Measurements from ENCODE around the gene C2orf42. TPM values are rescaled to one million over a fixed set of nuclear protein-coding genes. Genes with fewer than 3 reads are reported as not detected.
"Not testable (repeated sequence)": the region's sequence is repeated elsewhere in the genome, so short reads cannot be mapped to it uniquely, and the experiment has no call there.

The C2orf42 gene
- total RNA-seq, 1 donor from 2014 or later = 9.9 TPM

- no peak for DNase-seq (ENCODE audit: low read depth in 2 of 2)
These were observed 17.3 kb downstream of the C2orf42 start for GRCh38 chr2:70173520-70173919.

GRCh38 chr2:70169654-70170245 is 21.1 kb downstream of the C2orf42 start:
- DNase-seq (ENCODE audit: low read depth in 2 of 2) = not testable (repeated sequence)

GRCh38 chr2:70161069-70161534 is 29.7 kb downstream of the C2orf42 start:
- peak; percentile 41 to 57 for DNase-seq (ENCODE audit: low read depth in 2 of 2)

- no peak for DNase-seq (ENCODE audit: low read depth in 2 of 2)
These were observed 30.3 kb downstream of the C2orf42 start for GRCh38 chr2:70160545-70160944.

- DNase-seq (ENCODE audit: low read depth in 2 of 2) = not testable (repeated sequence)
These were observed 41.6 kb downstream of the C2orf42 start for GRCh38 chr2:70149130-70149686.

- DNase-seq (ENCODE audit: low read depth in 2 of 2) = not testable (repeated sequence)
These were observed 42.5 kb downstream of the C2orf42 start for GRCh38 chr2:70148211-70148760.

- no peak for DNase-seq (ENCODE audit: low read depth in 2 of 2)
These were observed 44.7 kb downstream of the C2orf42 start for GRCh38 chr2:70145851-70146739.

- DNase-seq (ENCODE audit: low read depth in 2 of 2) = no peak
These were observed 45.7 kb downstream of the C2orf42 start for GRCh38 chr2:70145144-70145490.

- DNase-seq (ENCODE audit: low read depth in 2 of 2) = no peak
These were observed 46.2 kb downstream of the C2orf42 start for GRCh38 chr2:70144443-70145143.

- DNase-seq (ENCODE audit: low read depth in 2 of 2) = peak in 1 of 2 donors; percentile 75
These were observed 47.3 kb downstream of the C2orf42 start for GRCh38 chr2:70143314-70144150.

- peak; percentile 98 to 99 for DNase-seq (ENCODE audit: low read depth in 2 of 2)
These were observed 48.1 kb downstream of the C2orf42 start for GRCh38 chr2:70142590-70143313.

- peak in 1 of 2 donors; percentile 73 for DNase-seq (ENCODE audit: low read depth in 2 of 2)
These were observed 48.8 kb downstream of the C2orf42 start for GRCh38 chr2:70141902-70142589.

- peak in 1 of 2 donors; percentile 41 for DNase-seq (ENCODE audit: low read depth in 2 of 2)
These were observed 49.5 kb downstream of the C2orf42 start for GRCh38 chr2:70141212-70141901.

- DNase-seq (ENCODE audit: low read depth in 2 of 2) = no peak
These were observed 50.0 kb downstream of the C2orf42 start for GRCh38 chr2:70140791-70141211.

- DNase-seq (ENCODE audit: low read depth in 2 of 2) = not testable (repeated sequence)
These were observed 56.4 kb downstream of the C2orf42 start for GRCh38 chr2:70134323-70134983.

- DNase-seq (ENCODE audit: low read depth in 2 of 2) = peak in 1 of 2 donors; percentile 87
These were observed 57.1 kb downstream of the C2orf42 start for GRCh38 chr2:70133491-70134322.

GRCh38 chr2:70133127-70133452 is 57.7 kb downstream of the C2orf42 start:
- DNase-seq (ENCODE audit: low read depth in 2 of 2) = no peak
